Mesendoderm (in vitro differentiated cells): Measurements from ENCODE around the gene CYTH1.

Experiments
- DNase-seq: peaks from one replicate; pipeline ENCODE4 v3.0.0; 2013
- H2AK5ac ChIP-seq: 2 replicates; pipeline ENCODE4 v1.6.1; 2013; ENCODE audit warnings: low read length, inconsistent platforms
- H2BK120ac ChIP-seq: 2 replicates; pipeline ENCODE4 v1.6.1; 2013; ENCODE audit warnings: low read depth, mild to moderate bottlenecking, low read length, moderate library complexity, mixed read lengths
- H2BK15ac ChIP-seq: replicated peaks from 2 replicates; pipeline ENCODE4 v1.6.1; 2013; ENCODE audit warnings: low read depth, mild to moderate bottlenecking, moderate library complexity
- H2BK5ac ChIP-seq: 2 replicates; pipeline ENCODE4 v1.6.1; 2013; ENCODE audit warnings: low read length, inconsistent platforms
- H3K18ac ChIP-seq: 2 replicates; pipeline ENCODE4 v1.6.1; 2013; ENCODE audit warnings: mild to moderate bottlenecking, low read length, mixed read lengths
- H3K23ac ChIP-seq: one replicate; pipeline ENCODE4 v1.6.1; 2013; ENCODE audit warnings: low read length
- H3K27ac ChIP-seq: 2 replicates; pipeline ENCODE4 v1.5.1; 2013; ENCODE audit warnings: low read depth, mild to moderate bottlenecking, inconsistent platforms, low read length, moderate library complexity
- H3K27me3 ChIP-seq: 2 replicates; pipeline ENCODE4 v1.6.1; 2013; ENCODE audit warnings: low read length, control low read depth, mild to moderate bottlenecking, inconsistent platforms; ENCODE audit not compliant: insufficient read depth, poor library complexity
- H3K36me3 ChIP-seq: 2 replicates; pipeline ENCODE4 v1.6.1; 2013; ENCODE audit warnings: low read length, inconsistent platforms; ENCODE audit not compliant: control insufficient read depth, insufficient read depth
- H3K4ac ChIP-seq: one replicate; pipeline ENCODE4 v1.6.1; 2013; ENCODE audit warnings: low read depth, mild to moderate bottlenecking, low read length, moderate library complexity
- H3K4me1 ChIP-seq: 2 replicates; pipeline ENCODE4 v1.6.1; 2013; ENCODE audit warnings: low read depth, low read length, inconsistent platforms; ENCODE audit not compliant: control insufficient read depth
- H3K4me2 ChIP-seq: 2 replicates; pipeline ENCODE4 v1.6.1; 2013; ENCODE audit warnings: low read length
- H3K4me3 ChIP-seq: 2 replicates; pipeline ENCODE4 v1.5.1; 2013; ENCODE audit warnings: mild to moderate bottlenecking, low read length
- H3K56ac ChIP-seq: one replicate; pipeline ENCODE4 v1.6.1; 2013; ENCODE audit warnings: low read length
- H3K79me1 ChIP-seq: 2 replicates; pipeline ENCODE4 v1.6.1; 2013; ENCODE audit warnings: low read length, inconsistent platforms
- H3K79me2 ChIP-seq: 2 replicates; pipeline ENCODE4 v1.6.1; 2013; ENCODE audit warnings: mild to moderate bottlenecking, low read length; ENCODE audit not compliant: control insufficient read depth, insufficient read depth
- H3K9ac ChIP-seq: 2 replicates; pipeline ENCODE4 v1.6.1; 2013; ENCODE audit warnings: low read length, inconsistent platforms
- H4K5ac ChIP-seq: one replicate; pipeline ENCODE4 v1.6.1; 2013; ENCODE audit warnings: low read length
- H4K8ac ChIP-seq: one replicate; pipeline ENCODE4 v1.6.1; 2013; ENCODE audit warnings: low read depth, mild to moderate bottlenecking, control low read depth, low read length, moderate library complexity
- WGBS: extraction: QIAGEN DNeasy Blood & Tissue Kit; methylation state at CpG from one replicate; pipeline ENCODE4 v1.1.7; 2013; ENCODE audit warnings: low lambda C conversion rate, missing lambda C conversion rate; ENCODE audit not compliant: insufficient coverage; ENCODE audit errors: extremely low coverage; 5-methylcytosine and 5-hydroxymethylcytosine counted together

CYTH1 gene

GRCh38 chr17:78738698-78739097 lies 43.4 kb downstream of the CYTH1 start:
- WGBS: no CpG with 5 or more reads among the region's 5 CpGs

DNA sequence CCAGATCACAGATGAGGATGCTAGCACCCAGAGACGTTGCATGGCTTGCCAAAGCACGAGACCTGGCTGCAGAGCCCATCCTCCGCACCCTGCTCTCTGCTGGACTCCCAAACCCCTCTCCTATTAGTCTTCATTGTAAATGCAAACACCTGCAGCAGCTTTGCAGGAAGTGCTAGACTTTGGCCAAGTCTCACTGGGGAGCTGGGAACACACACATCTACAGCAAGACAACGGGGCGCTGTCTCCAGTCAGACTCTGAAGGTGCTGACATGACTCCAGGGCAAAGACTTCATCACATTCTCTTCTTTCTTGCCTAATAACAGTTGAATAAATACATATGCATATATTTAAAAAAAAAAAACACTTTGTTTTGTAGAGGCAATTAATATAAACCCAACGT lies 43.8 kb downstream of the CYTH1 start:
- peak; percentile 49 for DNase-seq
- H3K18ac ChIP-seq: no peak overlapping the region
- no peak overlapping the region for H3K56ac ChIP-seq
- no peaks in the 10 kb centered on the region for H3K36me3 ChIP-seq
- no peaks in the 10 kb centered on the region for H3K79me2 ChIP-seq
- no peak overlapping the region for H2BK15ac ChIP-seq
- H4K5ac ChIP-seq: no peak overlapping the region
- H3K9ac ChIP-seq: no peak overlapping the region
- no peak overlapping the region for H3K23ac ChIP-seq
- WGBS: no CpG with 5 or more reads among the region's 6 CpGs
- no peak overlapping the region for H3K4me3 ChIP-seq
- H3K4ac ChIP-seq: no peak overlapping the region
- no peak overlapping the region for H4K8ac ChIP-seq
- peaks cover 24% of the 10 kb centered on the region for H3K4me1 ChIP-seq
- no peak overlapping the region for H2BK5ac ChIP-seq
- peaks cover 3% of the 10 kb centered on the region for H3K79me1 ChIP-seq
- H3K27me3 ChIP-seq: no peaks in the 10 kb centered on the region
- no peak overlapping the region for H2BK120ac ChIP-seq
- no peak overlapping the region for H3K4me2 ChIP-seq
- H2AK5ac ChIP-seq: no peak overlapping the region
- H3K27ac ChIP-seq: no peak overlapping the region

More at GRCh38 chr17:78738698-78739097, 43.4 kb downstream of the CYTH1 start:
- H2BK120ac ChIP-seq: no peak overlapping the region
- H2BK15ac ChIP-seq: no peak overlapping the region
- no peaks in the 10 kb centered on the region for H3K79me2 ChIP-seq
- H4K8ac ChIP-seq: no peak overlapping the region
- DNase-seq: no peak
- peaks cover 24% of the 10 kb centered on the region for H3K4me1 ChIP-seq
- H3K18ac ChIP-seq: no peak overlapping the region
- H2BK5ac ChIP-seq: no peak overlapping the region
- no peak overlapping the region for H4K5ac ChIP-seq
- no peak overlapping the region for H3K4me3 ChIP-seq
- H3K23ac ChIP-seq: no peak overlapping the region
- H3K79me1 ChIP-seq: peaks cover 3% of the 10 kb centered on the region
- H3K4ac ChIP-seq: no peak overlapping the region
- H2AK5ac ChIP-seq: no peak overlapping the region
- H3K36me3 ChIP-seq: no peaks in the 10 kb centered on the region
- H3K56ac ChIP-seq: no peak overlapping the region
- H3K9ac ChIP-seq: no peak overlapping the region
- peak overlapping the region; percentile 60 for H3K27ac ChIP-seq
- H3K27me3 ChIP-seq: no peaks in the 10 kb centered on the region
- no peak overlapping the region for H3K4me2 ChIP-seq

DNA sequence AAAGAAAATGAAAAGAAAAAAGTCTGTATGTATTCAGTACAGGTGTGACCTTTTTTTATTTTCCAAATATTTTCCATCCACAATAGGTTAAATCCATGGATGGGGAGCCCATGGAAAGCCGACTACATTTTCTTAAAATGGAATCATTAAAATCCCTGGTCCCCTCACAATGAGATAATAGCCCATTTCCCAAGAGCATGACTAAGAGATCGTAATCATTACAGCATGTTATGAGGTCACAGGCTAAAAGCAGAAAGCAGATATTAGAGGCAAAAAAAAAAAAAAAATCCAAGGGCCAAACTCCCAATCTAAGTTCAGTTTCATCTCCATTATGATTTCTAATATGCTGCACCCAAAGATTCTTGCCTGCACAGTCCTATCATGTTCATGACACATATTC lies 44.7 kb downstream of the CYTH1 start:
- peaks cover 3% of the 10 kb centered on the region for H3K79me1 ChIP-seq

DNA sequence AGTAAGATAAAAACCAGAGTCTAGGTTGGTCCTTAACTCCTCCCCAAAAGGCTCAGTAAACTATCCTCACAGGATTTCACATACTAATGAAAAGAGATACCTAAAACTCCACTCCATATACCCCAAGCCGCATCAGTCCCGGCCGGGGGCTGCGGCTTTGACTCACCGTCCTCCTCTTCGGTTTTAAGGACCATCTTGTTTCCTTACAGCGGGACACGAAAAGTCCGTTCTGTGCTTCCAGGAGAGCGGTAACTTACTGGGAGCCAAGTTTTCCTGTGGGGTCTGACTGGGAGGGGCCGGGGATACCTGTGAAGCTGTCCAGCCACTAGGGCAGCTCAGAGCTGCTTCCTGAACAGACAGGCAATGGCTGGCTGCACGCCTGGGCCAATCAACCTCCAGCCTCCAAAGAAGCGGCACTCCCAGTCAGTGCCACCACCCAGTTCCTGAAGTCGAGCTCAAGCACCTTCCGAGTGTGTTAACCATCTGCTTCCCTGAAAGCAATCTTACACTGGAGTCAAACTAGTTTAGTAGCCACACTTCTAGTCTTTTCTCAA lies 45.5 kb downstream of the CYTH1 start:
- peaks cover 24% of the 10 kb centered on the region for H3K4me1 ChIP-seq
- no peak overlapping the region for H3K4me3 ChIP-seq
- peak overlapping the region; percentile 17 for H3K56ac ChIP-seq
- no peak overlapping the region for H3K9ac ChIP-seq
- H3K27me3 ChIP-seq: no peaks in the 10 kb centered on the region
- no peak overlapping the region for H4K5ac ChIP-seq
- peak; percentile 72 for DNase-seq
- H3K79me1 ChIP-seq: peaks cover 3% of the 10 kb centered on the region
- H2AK5ac ChIP-seq: no peak overlapping the region
- no peak overlapping the region for H3K27ac ChIP-seq
- H2BK120ac ChIP-seq: no peak overlapping the region
- no peaks in the 10 kb centered on the region for H3K79me2 ChIP-seq
- H3K36me3 ChIP-seq: no peaks in the 10 kb centered on the region
- no peak overlapping the region for H3K4me2 ChIP-seq
- peak overlapping the region; percentile 56 for H3K18ac ChIP-seq
- WGBS: no CpG with 5 or more reads among the region's 15 CpGs
- no peak overlapping the region for H3K23ac ChIP-seq
- no peak overlapping the region for H2BK5ac ChIP-seq
- no peak overlapping the region for H2BK15ac ChIP-seq
- no peak overlapping the region for H3K4ac ChIP-seq
- no peak overlapping the region for H4K8ac ChIP-seq

More for the DNA sequence above, 44.7 kb downstream of the CYTH1 start:
- H3K23ac ChIP-seq: no peak overlapping the region
- no peak overlapping the region for H3K56ac ChIP-seq
- peak; percentile 54 for DNase-seq
- WGBS: no CpG with 5 or more reads among the region's 2 CpGs
- H2BK5ac ChIP-seq: no peak overlapping the region
- H3K27ac ChIP-seq: no peak overlapping the region
- no peak overlapping the region for H3K4ac ChIP-seq
- H3K4me3 ChIP-seq: no peak overlapping the region
- H3K18ac ChIP-seq: no peak overlapping the region
- no peak overlapping the region for H4K5ac ChIP-seq
- H2AK5ac ChIP-seq: no peak overlapping the region
- no peak overlapping the region for H4K8ac ChIP-seq
- H3K4me2 ChIP-seq: no peak overlapping the region
- H3K27me3 ChIP-seq: no peaks in the 10 kb centered on the region
- no peak overlapping the region for H2BK15ac ChIP-seq
- H3K9ac ChIP-seq: no peak overlapping the region
- H3K4me1 ChIP-seq: peaks cover 24% of the 10 kb centered on the region
- H3K79me2 ChIP-seq: no peaks in the 10 kb centered on the region
- no peak overlapping the region for H2BK120ac ChIP-seq
- no peaks in the 10 kb centered on the region for H3K36me3 ChIP-seq

DNA sequence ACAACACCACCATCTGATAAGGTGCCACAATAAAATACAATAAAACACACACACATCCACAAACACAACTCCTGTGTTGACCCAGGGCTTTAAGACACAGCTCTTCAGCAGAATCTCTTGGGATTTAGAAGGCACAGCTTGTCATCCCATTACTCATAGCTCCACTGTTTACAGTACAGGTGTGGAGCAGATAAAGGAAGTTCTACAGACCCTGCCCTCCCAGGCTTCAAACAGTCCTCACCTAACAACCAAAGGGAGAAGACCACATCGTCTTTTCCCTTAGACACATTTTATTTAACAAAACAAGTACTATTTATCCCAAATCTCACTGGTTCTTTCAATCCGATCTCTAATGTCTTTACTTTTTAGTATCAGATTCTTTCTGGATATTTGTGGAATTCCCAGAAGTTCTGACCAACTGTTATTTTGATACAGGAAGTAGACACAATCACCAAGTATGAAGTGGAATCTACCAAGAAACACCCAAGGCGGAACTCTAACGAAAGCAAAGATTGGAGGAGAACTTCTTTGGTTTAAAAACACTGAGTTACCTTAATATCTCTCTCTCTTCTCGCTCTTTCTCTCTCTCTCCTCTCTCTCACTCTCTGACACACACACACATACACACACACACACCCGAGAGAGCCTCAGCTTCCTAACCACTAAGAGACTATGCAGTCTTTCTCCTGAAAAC lies 46.1 kb downstream of the CYTH1 start:
- Histone ChIP-seq H2BK120ac (no peak overlapping the region), H3K4me2 (no peak overlapping the region), H2BK15ac (no peak overlapping the region), H4K5ac (no peak overlapping the region), H3K27ac (no peak overlapping the region), H3K23ac (no peak overlapping the region), H2AK5ac (no peak overlapping the region), H3K56ac (no peak overlapping the region), H3K79me2 (no peaks in the 10 kb centered on the region), H4K8ac (no peak overlapping the region), H3K9ac (no peak overlapping the region), H3K4ac (no peak overlapping the region), H3K27me3 (no peaks in the 10 kb centered on the region), H3K4me3 (no peak overlapping the region), H3K36me3 (no peaks in the 10 kb centered on the region), H3K18ac (no peak overlapping the region), H2BK5ac (no peak overlapping the region), H3K79me1 (peaks cover 3% of the 10 kb centered on the region), H3K4me1 (peaks cover 24% of the 10 kb centered on the region)
- DNase-seq: peak; percentile 67
- no CpG with 5 or more reads among the region's 6 CpGs for WGBS
